K562 (cell line): ENCODE measurements around the gene YAF2. TPM values are rescaled to one million over a fixed set of nuclear protein-coding genes. Genes with fewer than 3 reads are reported as not detected.

Experiments used
- CBFA2T3 ChIP-seq: fragments of 450-650 bp; IDR thresholded peaks from 2 replicates; pipeline ENCODE4 v1.6.1; 2017
- KAT8 ChIP-seq: fragments of 450-650 bp; IDR thresholded peaks from 2 replicates; pipeline ENCODE4 v1.6.1; 2016; ENCODE audit warnings: low read depth, mild to moderate bottlenecking
- MAZ ChIP-seq, 2 experiments: fragments of 450-650 bp in 1 of 2; sonication (generic) in 1 of 2; formaldehyde crosslinking; IDR thresholded peaks in 1 of 2; conservative IDR thresholded peaks in 1 of 2; 2 replicates each; pipeline versions ENCODE4 v1.4.0 to v1.5.0; 2020; ENCODE audit warnings: mild to moderate bottlenecking in 1 of 2, missing genetic modification reagents in 1 of 2
- NRF1 ChIP-seq, 2 experiments: fragments of 450-650 bp; IDR thresholded peaks in 1 of 2; conservative IDR thresholded peaks in 1 of 2; 2 replicates each; pipeline ENCODE4 v1.6.1; 2014; ENCODE audit warnings: mild to moderate bottlenecking in 2 of 2
- POLR3A ChIP-seq: IDR thresholded peaks from 2 replicates; pipeline ENCODE4 v1.6.1; 2011; ENCODE audit warnings: borderline replicate concordance, mild to moderate bottlenecking, moderate library complexity; ENCODE audit not compliant: insufficient read length, insufficient read depth; ENCODE audit errors: extremely low read depth
- RFX7 ChIP-seq: fragments of 250-450 bp; sonication (Bioruptor Pico); IDR thresholded peaks from 2 replicates; pipeline ENCODE4 v1.5.1; 2021; ENCODE audit warnings: mild to moderate bottlenecking
- ZBTB1 ChIP-seq: sonication (generic); formaldehyde crosslinking; IDR thresholded peaks from 2 replicates; pipeline ENCODE4 v1.8.1; 2023; ENCODE audit warnings: missing genetic modification reagents, low read depth, mild to moderate bottlenecking, borderline replicate concordance
- ZNF707 ChIP-seq: fragments of 250-450 bp; sonication (Bioruptor Pico); conservative IDR thresholded peaks from 2 replicates; pipeline ENCODE4 v1.8.0; 2022; ENCODE audit warnings: inconsistent platforms, mild to moderate bottlenecking, moderate library complexity
- polyA plus RNA-seq, 8 experiments: library from polyadenylated mRNA; depleted of rRNA in 4 of 8; stranded (reverse) in 5 of 8; unstranded in 3 of 8; fragments of >200 nt; fragmentation: Nextera tagmentation in 2 of 8; fragmentation: Illumina TruSeq in 1 of 8; extraction: Ambion mirVana in 2 of 8; extraction: Trizol in 1 of 8; gene quantifications; 2 replicates each; pipeline versions ENCODE4 v1.2.1 to v1.2.3, GENCODE V29; 2011 to 2014; ENCODE audit warnings: inconsistent platforms in 1 of 8, missing spikeins in 1 of 8
- total RNA-seq, 7 experiments: library from RNA; depleted of rRNA in 6 of 7; stranded (reverse); fragments of >200 nt in 6 of 7; fragmentation: Illumina TruSeq in 2 of 7; extraction: Trizol in 2 of 7; gene quantifications; 2 replicates each; pipeline versions ENCODE4 v1.2.1 to v1.2.3, GENCODE V29; 2011 to 2021; ENCODE audit warnings: low replicate concordance in 1 of 7
- TF ChIP-seq, protein P1 (sequence below): fragments of 250-450 bp; sonication (Bioruptor Pico); IDR thresholded peaks from 2 replicates; pipeline ENCODE4 v1.5.0; 2020; ENCODE audit warnings: mild to moderate bottlenecking, borderline replicate concordance
- TF ChIP-seq, protein P2 (sequence below), 2 experiments: fragments of 450-650 bp in 1 of 2; IDR thresholded peaks; 2 replicates each; pipeline ENCODE4 v1.6.1; 2011 to 2017; ENCODE audit warnings: low read depth in 2 of 2, antibody characterized with exemption in 1 of 2, borderline replicate concordance in 1 of 2, low read length in 1 of 2, mild to moderate bottlenecking in 1 of 2, mixed read lengths in 1 of 2; ENCODE audit not compliant: control insufficient read depth in 1 of 2
- TF ChIP-seq, protein P3 (sequence below): sonication (generic); formaldehyde crosslinking; IDR thresholded peaks from 2 replicates; pipeline ENCODE4 v1.8.1; 2023; ENCODE audit warnings: mild to moderate bottlenecking, missing genetic modification reagents
- TF ChIP-seq, protein P4 (sequence below): fragments of 450-650 bp; IDR thresholded peaks from 2 replicates; pipeline ENCODE4 v1.6.1; 2017; ENCODE audit warnings: mild to moderate bottlenecking, moderate library complexity
- TF ChIP-seq, protein P5 (sequence below): sonication (generic); formaldehyde crosslinking; IDR thresholded peaks from 2 replicates; pipeline ENCODE4 v1.8.1; 2023; ENCODE audit warnings: mild to moderate bottlenecking, missing genetic modification reagents

Gene YAF2
- total and polyA plus RNA-seq, 9 of the 15 experiments (the other 6 are each of a cell fraction or from before 2014, with no cell fraction given), result 10.6 to 26.4 (median 21.3) TPM

DNA sequence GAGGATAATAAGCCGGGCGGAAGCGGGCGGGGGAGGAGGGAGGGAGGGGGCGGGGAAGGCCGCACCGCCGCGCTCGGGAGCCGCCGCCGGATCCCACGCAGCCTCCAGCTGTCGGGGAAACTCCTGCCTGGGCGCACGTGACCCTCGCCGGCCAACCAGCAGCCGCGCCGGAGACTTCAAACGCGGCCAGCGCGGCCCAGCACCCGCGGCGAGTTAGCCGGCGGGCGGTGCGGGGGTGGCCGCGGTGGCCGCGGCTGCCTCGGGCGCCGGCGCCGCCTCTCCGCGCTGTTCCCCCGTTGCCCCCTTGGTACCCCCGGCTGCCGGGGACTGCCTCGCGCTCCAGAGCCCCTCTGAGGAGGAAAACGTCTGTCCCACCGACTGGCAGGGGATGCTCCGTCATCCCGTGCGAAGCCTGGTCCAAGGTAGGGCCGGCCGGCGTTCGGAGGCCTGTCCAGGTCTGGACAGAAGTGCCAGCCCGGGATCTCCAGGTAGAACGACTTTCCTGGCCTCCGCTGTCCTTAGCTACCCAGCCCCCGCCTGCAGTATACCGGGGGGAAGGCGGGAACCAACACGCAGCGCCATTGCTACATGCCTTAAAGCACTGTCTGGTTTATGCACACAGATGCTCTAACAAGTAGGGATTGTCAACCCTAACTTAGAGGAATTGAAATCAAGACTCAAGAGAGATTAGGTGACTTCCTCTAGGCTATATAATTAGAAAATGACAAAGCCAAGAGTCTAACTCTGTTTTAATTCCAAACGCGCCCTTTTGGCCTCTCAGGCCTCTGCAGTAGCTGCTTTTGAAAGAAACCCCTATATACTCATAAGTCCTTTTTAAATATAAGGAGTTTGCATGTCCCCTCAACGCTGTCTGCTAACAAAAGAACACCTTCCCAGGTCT lies at the start of gene YAF2 (continued):
- TF ChIP-seq MAZ (CRISPR knock-in tag; conservative IDR thresholded peaks at IDR 0.05 in 1 of 2, IDR thresholded peaks at IDR 0.05 in 1 of 2), result 0 out of 4 replicates have a peak, but pooled peaks of 1 of the 2 experiments have one; percentile 9
- TF ChIP-seq, protein P1, sequence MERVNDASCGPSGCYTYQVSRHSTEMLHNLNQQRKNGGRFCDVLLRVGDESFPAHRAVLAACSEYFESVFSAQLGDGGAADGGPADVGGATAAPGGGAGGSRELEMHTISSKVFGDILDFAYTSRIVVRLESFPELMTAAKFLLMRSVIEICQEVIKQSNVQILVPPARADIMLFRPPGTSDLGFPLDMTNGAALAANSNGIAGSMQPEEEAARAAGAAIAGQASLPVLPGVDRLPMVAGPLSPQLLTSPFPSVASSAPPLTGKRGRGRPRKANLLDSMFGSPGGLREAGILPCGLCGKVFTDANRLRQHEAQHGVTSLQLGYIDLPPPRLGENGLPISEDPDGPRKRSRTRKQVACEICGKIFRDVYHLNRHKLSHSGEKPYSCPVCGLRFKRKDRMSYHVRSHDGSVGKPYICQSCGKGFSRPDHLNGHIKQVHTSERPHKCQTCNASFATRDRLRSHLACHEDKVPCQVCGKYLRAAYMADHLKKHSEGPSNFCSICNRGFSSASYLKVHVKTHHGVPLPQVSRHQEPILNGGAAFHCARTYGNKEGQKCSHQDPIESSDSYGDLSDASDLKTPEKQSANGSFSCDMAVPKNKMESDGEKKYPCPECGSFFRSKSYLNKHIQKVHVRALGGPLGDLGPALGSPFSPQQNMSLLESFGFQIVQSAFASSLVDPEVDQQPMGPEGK (CRISPR knock-in tag), result no peak
- TF ChIP-seq, protein P2, sequence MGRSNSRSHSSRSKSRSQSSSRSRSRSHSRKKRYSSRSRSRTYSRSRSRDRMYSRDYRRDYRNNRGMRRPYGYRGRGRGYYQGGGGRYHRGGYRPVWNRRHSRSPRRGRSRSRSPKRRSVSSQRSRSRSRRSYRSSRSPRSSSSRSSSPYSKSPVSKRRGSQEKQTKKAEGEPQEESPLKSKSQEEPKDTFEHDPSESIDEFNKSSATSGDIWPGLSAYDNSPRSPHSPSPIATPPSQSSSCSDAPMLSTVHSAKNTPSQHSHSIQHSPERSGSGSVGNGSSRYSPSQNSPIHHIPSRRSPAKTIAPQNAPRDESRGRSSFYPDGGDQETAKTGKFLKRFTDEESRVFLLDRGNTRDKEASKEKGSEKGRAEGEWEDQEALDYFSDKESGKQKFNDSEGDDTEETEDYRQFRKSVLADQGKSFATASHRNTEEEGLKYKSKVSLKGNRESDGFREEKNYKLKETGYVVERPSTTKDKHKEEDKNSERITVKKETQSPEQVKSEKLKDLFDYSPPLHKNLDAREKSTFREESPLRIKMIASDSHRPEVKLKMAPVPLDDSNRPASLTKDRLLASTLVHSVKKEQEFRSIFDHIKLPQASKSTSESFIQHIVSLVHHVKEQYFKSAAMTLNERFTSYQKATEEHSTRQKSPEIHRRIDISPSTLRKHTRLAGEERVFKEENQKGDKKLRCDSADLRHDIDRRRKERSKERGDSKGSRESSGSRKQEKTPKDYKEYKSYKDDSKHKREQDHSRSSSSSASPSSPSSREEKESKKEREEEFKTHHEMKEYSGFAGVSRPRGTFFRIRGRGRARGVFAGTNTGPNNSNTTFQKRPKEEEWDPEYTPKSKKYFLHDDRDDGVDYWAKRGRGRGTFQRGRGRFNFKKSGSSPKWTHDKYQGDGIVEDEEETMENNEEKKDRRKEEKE (IDR thresholded peaks at IDR 0.05; ENCODE audit: borderline replicate concordance in 1 of 2, control insufficient read depth in 1 of 2, low read depth in 2 of 2, low read length in 1 of 2), result no peak
- peak; percentile 91 for TF ChIP-seq ZBTB1 (CRISPR knock-in tag)
- TF ChIP-seq NRF1 (conservative IDR thresholded peaks at IDR 0.05 in 1 of 2, IDR thresholded peaks at IDR 0.05 in 1 of 2), result no peak
- TF ChIP-seq, protein P3, sequence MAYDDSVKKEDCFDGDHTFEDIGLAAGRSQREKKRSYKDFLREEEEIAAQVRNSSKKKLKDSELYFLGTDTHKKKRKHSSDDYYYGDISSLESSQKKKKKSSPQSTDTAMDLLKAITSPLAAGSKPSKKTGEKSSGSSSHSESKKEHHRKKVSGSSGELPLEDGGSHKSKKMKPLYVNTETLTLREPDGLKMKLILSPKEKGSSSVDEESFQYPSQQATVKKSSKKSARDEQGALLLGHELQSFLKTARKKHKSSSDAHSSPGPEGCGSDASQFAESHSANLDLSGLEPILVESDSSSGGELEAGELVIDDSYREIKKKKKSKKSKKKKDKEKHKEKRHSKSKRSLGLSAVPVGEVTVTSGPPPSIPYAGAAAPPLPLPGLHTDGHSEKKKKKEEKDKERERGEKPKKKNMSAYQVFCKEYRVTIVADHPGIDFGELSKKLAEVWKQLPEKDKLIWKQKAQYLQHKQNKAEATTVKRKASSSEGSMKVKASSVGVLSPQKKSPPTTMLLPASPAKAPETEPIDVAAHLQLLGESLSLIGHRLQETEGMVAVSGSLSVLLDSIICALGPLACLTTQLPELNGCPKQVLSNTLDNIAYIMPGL (CRISPR knock-in tag), result no peak
- TF ChIP-seq KAT8, result no peak
- TF ChIP-seq, protein P4, sequence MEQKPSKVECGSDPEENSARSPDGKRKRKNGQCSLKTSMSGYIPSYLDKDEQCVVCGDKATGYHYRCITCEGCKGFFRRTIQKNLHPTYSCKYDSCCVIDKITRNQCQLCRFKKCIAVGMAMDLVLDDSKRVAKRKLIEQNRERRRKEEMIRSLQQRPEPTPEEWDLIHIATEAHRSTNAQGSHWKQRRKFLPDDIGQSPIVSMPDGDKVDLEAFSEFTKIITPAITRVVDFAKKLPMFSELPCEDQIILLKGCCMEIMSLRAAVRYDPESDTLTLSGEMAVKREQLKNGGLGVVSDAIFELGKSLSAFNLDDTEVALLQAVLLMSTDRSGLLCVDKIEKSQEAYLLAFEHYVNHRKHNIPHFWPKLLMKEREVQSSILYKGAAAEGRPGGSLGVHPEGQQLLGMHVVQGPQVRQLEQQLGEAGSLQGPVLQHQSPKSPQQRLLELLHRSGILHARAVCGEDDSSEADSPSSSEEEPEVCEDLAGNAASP, result no peak
- TF ChIP-seq RFX7 (CRISPR knock-in tag), result no peak
- TF ChIP-seq, protein P5, sequence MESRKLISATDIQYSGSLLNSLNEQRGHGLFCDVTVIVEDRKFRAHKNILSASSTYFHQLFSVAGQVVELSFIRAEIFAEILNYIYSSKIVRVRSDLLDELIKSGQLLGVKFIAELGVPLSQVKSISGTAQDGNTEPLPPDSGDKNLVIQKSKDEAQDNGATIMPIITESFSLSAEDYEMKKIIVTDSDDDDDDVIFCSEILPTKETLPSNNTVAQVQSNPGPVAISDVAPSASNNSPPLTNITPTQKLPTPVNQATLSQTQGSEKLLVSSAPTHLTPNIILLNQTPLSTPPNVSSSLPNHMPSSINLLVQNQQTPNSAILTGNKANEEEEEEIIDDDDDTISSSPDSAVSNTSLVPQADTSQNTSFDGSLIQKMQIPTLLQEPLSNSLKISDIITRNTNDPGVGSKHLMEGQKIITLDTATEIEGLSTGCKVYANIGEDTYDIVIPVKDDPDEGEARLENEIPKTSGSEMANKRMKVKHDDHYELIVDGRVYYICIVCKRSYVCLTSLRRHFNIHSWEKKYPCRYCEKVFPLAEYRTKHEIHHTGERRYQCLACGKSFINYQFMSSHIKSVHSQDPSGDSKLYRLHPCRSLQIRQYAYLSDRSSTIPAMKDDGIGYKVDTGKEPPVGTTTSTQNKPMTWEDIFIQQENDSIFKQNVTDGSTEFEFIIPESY (CRISPR knock-in tag), result no peak
- TF ChIP-seq POLR3A, result no peak
- no peak for TF ChIP-seq CBFA2T3
- no peak for TF ChIP-seq ZNF707
